Muscle layer of duodenum (tissue), 2 donors: ENCODE measurements around the gene MYCN.

Source experiments
- H3K27ac ChIP-seq: one replicate; pipeline ENCODE4 v1.7.0; 2013; ENCODE audit warnings: mild to moderate bottlenecking, low read length
- H3K27me3 ChIP-seq: one replicate; pipeline ENCODE4 v1.7.0; 2013; ENCODE audit warnings: low read depth, mild to moderate bottlenecking, control low read depth, low read length
- H3K36me3 ChIP-seq, 2 donors: one replicate each; pipeline ENCODE4 v1.7.0; 2013; ENCODE audit warnings: low read length in 2 of 2, control low read depth in 1 of 2, mild to moderate bottlenecking in 1 of 2; ENCODE audit not compliant: insufficient read depth in 2 of 2, control insufficient read depth in 1 of 2
- H3K4me1 ChIP-seq, 2 donors: one replicate each; pipeline ENCODE4 v1.7.0; 2013; ENCODE audit warnings: low read length in 2 of 2, mild to moderate bottlenecking in 2 of 2, control low read depth in 1 of 2, moderate library complexity in 1 of 2; ENCODE audit not compliant: insufficient read depth in 2 of 2, control insufficient read depth in 1 of 2
- H3K4me3 ChIP-seq, 2 donors: one replicate each; pipeline ENCODE4 v1.7.0; 2013; ENCODE audit warnings: low read length in 2 of 2, low read depth in 1 of 2, mild to moderate bottlenecking in 1 of 2
- H3K9me3 ChIP-seq, 2 donors: one replicate each; pipeline ENCODE4 v1.7.0; 2013; ENCODE audit warnings: low read length in 2 of 2, control low read depth in 1 of 2, mild to moderate bottlenecking in 1 of 2; ENCODE audit not compliant: control insufficient read depth in 1 of 2
- donor health status: healthy.

MYCN gene

GRCh38 chr2:15969214-15969613 lies 28.9 kb downstream of the MYCN start:
- no peaks in the 10 kb centered on the region for H3K36me3 ChIP-seq
- no peak overlapping the region for H3K27ac ChIP-seq
- H3K9me3 ChIP-seq, result no peaks in the 10 kb centered on the region
- H3K4me1 ChIP-seq, result no peaks in the 10 kb centered on the region
- H3K4me3 ChIP-seq, result no peak overlapping the region
- no peaks in the 10 kb centered on the region for H3K27me3 ChIP-seq

- Histone ChIP-seq H3K27me3 (no peaks in the 10 kb centered on the region), H3K9me3 (no peaks in the 10 kb centered on the region), H3K4me1 (no peaks in the 10 kb centered on the region), H3K4me3 (no peak overlapping the region), H3K36me3 (no peaks in the 10 kb centered on the region), H3K27ac (no peak overlapping the region)
Observed at GRCh38 chr2:15970701-15971100, 30.4 kb downstream of the MYCN start.

- Histone ChIP-seq H3K9me3 (no peaks in the 10 kb centered on the region), H3K27ac (no peak overlapping the region), H3K27me3 (no peaks in the 10 kb centered on the region), H3K4me1 (no peaks in the 10 kb centered on the region), H3K36me3 (no peaks in the 10 kb centered on the region), H3K4me3 (no peak overlapping the region)
Observed at GRCh38 chr2:15971351-15971750, 31.0 kb downstream of the MYCN start.

GRCh38 chr2:15971831-15972522 lies 31.6 kb downstream of the MYCN start:
- Histone ChIP-seq H3K4me3 (no peak overlapping the region), H3K27ac (no peak overlapping the region), H3K36me3 (no peaks in the 10 kb centered on the region), H3K9me3 (no peaks in the 10 kb centered on the region), H3K4me1 (no peaks in the 10 kb centered on the region), H3K27me3 (no peaks in the 10 kb centered on the region)

DNA sequence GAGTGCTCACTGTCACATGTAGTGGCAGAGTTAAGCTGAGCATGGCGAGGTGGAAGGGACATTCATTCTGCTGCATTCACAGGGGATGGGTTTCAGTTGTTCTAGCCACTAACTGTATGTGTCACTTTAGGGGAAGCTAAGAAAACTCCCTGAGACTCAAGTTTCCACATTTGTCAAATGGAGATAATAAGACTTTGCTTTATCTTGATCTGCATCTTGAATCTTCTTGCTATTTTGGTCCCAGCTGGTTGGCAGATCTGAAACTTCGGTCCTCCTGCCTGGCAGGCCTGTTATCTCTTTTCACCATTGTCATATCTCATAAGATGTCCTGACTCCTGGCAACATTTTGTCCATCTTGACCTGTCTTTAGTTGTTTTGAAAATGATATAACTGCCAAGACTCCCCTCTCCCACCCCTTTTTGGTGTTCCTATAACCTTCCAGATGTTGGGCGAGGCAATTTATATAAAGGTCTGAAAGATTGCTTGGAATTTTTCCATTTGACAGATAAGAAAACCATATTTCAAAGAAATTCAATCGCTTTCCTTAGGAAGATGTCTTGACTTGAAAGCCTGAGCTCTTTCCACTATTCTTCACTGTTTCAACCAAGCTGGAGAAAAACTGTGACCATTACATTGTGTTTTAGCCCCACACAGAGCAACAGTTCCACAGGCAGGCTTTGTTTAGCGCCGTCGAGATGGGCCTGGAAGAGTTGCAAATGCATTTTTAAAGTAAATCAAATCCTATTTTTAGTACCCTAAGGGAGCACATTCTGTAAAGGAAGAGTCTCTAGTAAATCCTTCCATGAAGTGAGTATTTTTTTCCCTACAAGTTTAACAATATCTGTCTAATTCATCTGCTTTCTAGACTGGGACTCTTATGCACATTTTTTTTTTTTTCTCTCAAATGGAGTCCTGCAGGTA lies 33.4 kb downstream of the MYCN start:
- Histone ChIP-seq H3K4me1 (no peaks in the 10 kb centered on the region), H3K27me3 (no peaks in the 10 kb centered on the region), H3K9me3 (no peaks in the 10 kb centered on the region), H3K4me3 (no peak overlapping the region), H3K36me3 (no peaks in the 10 kb centered on the region), H3K27ac (no peak overlapping the region)

DNA sequence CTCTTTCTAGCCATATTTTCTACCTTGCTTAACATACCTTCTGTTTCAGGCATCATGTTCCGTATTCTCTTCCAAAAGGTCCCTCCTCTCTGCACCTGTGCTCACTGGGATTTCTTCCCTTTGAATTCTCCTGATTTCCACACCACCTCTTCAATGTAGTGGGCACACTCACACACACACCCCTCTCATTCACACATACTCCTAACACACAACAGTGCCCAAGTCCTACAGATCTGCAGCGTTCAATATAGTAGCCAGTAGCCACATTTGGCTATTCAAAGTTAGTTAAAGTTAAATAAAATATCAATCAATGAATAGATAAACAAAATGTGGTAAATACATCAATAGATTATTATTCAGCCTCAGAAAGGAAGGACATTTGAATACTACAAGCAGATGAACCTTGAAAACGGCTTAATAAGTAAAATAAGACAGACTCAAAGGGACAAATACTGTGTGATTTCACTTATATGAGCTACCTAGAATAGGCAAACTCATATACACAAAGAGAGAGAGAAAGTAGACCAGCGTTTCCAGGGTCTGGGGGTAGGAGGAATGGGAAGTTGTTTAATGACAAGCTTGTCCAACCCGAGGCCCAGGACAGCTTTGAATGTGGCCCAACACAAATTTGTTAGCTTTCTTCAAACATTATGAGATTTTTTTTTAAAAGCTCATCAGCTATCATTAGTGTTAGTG lies 34.4 kb downstream of the MYCN start:
- H3K4me1 ChIP-seq, result no peaks in the 10 kb centered on the region
- H3K27me3 ChIP-seq, result no peaks in the 10 kb centered on the region
- no peaks in the 10 kb centered on the region for H3K36me3 ChIP-seq
- H3K4me3 ChIP-seq, result no peak overlapping the region
- no peaks in the 10 kb centered on the region for H3K9me3 ChIP-seq
- no peak overlapping the region for H3K27ac ChIP-seq

GRCh38 chr2:15975261-15975600 lies 34.9 kb downstream of the MYCN start:
- Histone ChIP-seq H3K36me3 (no peaks in the 10 kb centered on the region), H3K27me3 (no peaks in the 10 kb centered on the region), H3K4me1 (no peaks in the 10 kb centered on the region), H3K9me3 (no peaks in the 10 kb centered on the region), H3K4me3 (no peak overlapping the region), H3K27ac (no peak overlapping the region)

- Histone ChIP-seq H3K36me3 (no peaks in the 10 kb centered on the region), H3K27me3 (no peaks in the 10 kb centered on the region), H3K4me3 (no peak overlapping the region), H3K4me1 (no peaks in the 10 kb centered on the region), H3K27ac (no peak overlapping the region), H3K9me3 (no peaks in the 10 kb centered on the region)
Observed at GRCh38 chr2:15975676-15976075, 35.3 kb downstream of the MYCN start.

DNA sequence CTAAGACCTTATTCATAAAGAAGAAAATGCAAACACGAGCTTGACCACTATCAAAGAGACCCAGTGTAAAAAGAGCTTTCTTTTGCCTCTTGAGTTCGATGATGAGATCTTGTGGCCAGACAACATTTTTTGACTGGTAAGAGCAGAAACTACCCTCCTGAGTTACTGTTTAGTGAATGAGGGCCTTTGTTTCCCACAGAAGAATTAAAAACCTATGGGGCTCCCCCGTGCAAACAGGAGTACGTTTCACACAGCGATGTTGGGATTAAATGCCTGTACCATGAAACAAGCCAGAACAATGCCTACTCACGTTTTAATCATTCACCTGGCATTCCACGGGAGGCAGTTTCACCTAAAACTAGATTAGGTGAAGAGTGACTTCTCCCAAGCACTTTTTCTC lies 36.0 kb downstream of the MYCN start:
- Histone ChIP-seq H3K4me1 (no peaks in the 10 kb centered on the region), H3K9me3 (no peaks in the 10 kb centered on the region), H3K4me3 (no peak overlapping the region), H3K27ac (no peak overlapping the region), H3K27me3 (no peaks in the 10 kb centered on the region), H3K36me3 (no peaks in the 10 kb centered on the region)

DNA sequence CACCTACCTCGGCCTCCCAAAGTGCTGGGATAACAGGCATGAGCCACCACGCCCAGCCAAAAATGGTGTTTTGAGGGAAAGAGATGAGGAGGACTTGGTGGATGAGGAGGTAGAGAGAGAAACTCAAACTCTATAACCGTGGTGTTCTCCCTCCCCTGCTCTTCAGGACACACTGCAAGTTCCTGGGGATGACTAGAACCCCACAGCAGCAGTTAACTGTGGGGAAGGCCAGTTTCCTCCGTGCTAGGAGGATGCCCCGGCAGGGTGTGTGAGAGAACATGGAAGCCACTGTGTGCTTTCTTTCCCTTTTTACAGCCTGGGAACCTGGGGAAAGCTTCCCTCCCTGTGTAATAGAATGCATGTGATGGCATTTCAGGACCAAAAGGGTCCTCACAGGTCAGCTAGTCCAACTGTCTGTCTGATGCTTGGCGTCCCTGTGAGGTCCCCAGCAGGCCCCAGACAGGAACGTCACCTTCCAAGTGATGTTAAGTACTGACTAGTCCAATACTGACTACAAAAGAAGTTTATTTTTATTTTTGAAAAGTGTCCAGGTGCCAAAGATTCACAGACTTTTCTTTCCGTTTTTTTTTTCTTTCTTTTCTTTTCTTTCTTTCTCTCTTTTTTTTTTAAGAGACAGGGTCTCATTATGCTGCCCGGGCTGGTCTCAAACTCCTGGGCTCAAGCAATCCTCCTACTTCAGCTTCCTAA lies 38.9 kb downstream of the MYCN start:
- Histone ChIP-seq H3K4me3 (no peak overlapping the region), H3K36me3 (no peaks in the 10 kb centered on the region), H3K9me3 (no peaks in the 10 kb centered on the region), H3K27me3 (no peaks in the 10 kb centered on the region), H3K4me1 (no peaks in the 10 kb centered on the region), H3K27ac (no peak overlapping the region)
